DMS153 treated with DMSO at 0.1 percent for 48 hours (cell line): ENCODE measurements around the gene ZC2HC1B.
"Not testable (repeated sequence)": the region's sequence is repeated elsewhere in the genome, so short reads cannot be mapped to it uniquely, and the experiment has no call there.

Experiments used
- DNase-seq: peaks from one replicate; lab custom pipeline; 2025; ENCODE audit not compliant: unreplicated experiment; lab: John Stamatoyannopoulos, UW

ZC2HC1B gene

GRCh38 chr6:143864234-143864633 lies at the start of gene ZC2HC1B:
Gene ZC2HC1B (plus strand): TSS chr6:143864474. CDS start chr6:143864540, 66 bp downstream.
- DNase-seq: no peak

GRCh38 chr6:143817621-143818020 lies 46.7 kb upstream of the ZC2HC1B start:
- no peak for DNase-seq

GRCh38 chr6:143821359-143821758 lies 42.9 kb upstream of the ZC2HC1B start:
- DNase-seq: no peak

GRCh38 chr6:143822584-143823024 lies 41.7 kb upstream of the ZC2HC1B start:
- no peak for DNase-seq

- no peak for DNase-seq
These were observed 40.7 kb upstream of the ZC2HC1B start for GRCh38 chr6:143823548-143823947.

- no peak for DNase-seq
These were observed 35.7 kb upstream of the ZC2HC1B start for GRCh38 chr6:143828572-143828971.

GRCh38 chr6:143836150-143836549 lies 28.1 kb upstream of the ZC2HC1B start:
- no peak for DNase-seq

- DNase-seq: no peak
These were observed 25.9 kb upstream of the ZC2HC1B start for GRCh38 chr6:143838395-143838794.

GRCh38 chr6:143839196-143839595 lies 25.1 kb upstream of the ZC2HC1B start:
- no peak for DNase-seq

- DNase-seq: no peak
These were observed 23.5 kb upstream of the ZC2HC1B start for GRCh38 chr6:143840595-143841265.

- DNase-seq: no peak
These were observed 21.8 kb upstream of the ZC2HC1B start for GRCh38 chr6:143842461-143842901.

GRCh38 chr6:143842902-143843676 lies 21.2 kb upstream of the ZC2HC1B start, which contains the start of gene LTV1:
Gene LTV1 (plus strand): TSS chr6:143843338. CDS start chr6:143843478, 140 bp downstream.
- peak; percentile 84 for DNase-seq

GRCh38 chr6:143843677-143843999 lies 20.6 kb upstream of the ZC2HC1B start:
- no peak for DNase-seq

- DNase-seq: no peak
These were observed 20.3 kb upstream of the ZC2HC1B start for GRCh38 chr6:143844006-143844405.

- DNase-seq: no peak
These were observed 19.2 kb upstream of the ZC2HC1B start for GRCh38 chr6:143845033-143845432.

- DNase-seq: not testable (repeated sequence)
These were observed 12.6 kb upstream of the ZC2HC1B start for GRCh38 chr6:143851706-143852105.

GRCh38 chr6:143855057-143855456 lies 9.2 kb upstream of the ZC2HC1B start:
- DNase-seq: not testable (repeated sequence)

GRCh38 chr6:143856762-143857161 lies 7.5 kb upstream of the ZC2HC1B start:
- DNase-seq: not testable (repeated sequence)

GRCh38 chr6:143857651-143858050 lies 6.6 kb upstream of the ZC2HC1B start:
- DNase-seq: no peak

- no peak for DNase-seq
These were observed 4.2 kb upstream of the ZC2HC1B start for GRCh38 chr6:143859891-143860660.

- DNase-seq: no peak
These were observed 503 bp upstream of the ZC2HC1B start for GRCh38 chr6:143863771-143864170.

- DNase-seq: no peak
These were observed 3.0 kb downstream of the ZC2HC1B start for GRCh38 chr6:143867236-143867635.
